Occipital lobe (tissue), 2 donors: ENCODE data around the gene EEIG1. TPM values are rescaled to one million over a fixed set of nuclear protein-coding genes. Genes with fewer than 3 reads are reported as not detected.

ENCODE experiments used
- DNase-seq: peaks from one replicate; lab custom pipeline; 2025; lab: John Stamatoyannopoulos, UW
- total RNA-seq: library from RNA; depleted of rRNA; stranded (reverse); fragments of >200 nt; gene quantifications from one replicate; pipeline ENCODE4 v1.2.3, GENCODE V29; 2014

The EEIG1 gene
- total RNA-seq, 1 donor from 2014 or later: 2.7 TPM

DNA sequence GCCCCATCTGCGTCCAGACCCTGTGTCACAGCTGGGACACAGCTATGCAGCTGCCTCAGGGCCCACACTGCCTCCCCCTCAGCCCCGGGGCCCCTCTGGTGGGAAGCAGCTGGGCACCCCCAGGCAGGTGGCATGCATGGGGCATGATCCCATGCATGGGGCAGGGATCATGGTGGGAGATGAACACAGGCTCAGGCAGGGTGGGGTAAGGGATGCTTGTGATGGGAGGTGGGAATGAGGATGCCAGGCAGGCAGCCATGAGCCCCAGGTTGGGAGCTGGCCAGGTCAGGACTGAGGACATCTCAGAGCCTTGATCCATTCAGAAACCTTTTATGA lies 19.7 kb downstream of the EEIG1 start:
- DNase-seq: no peak

GRCh38 chr9:127960410-127961154 lies 20.2 kb downstream of the EEIG1 start:
- DNase-seq: no peak

GRCh38 chr9:127959841-127960409 lies 20.9 kb downstream of the EEIG1 start:
- DNase-seq: no peak

GRCh38 chr9:127959398-127959797 lies 21.4 kb downstream of the EEIG1 start:
- no peak for DNase-seq

DNA sequence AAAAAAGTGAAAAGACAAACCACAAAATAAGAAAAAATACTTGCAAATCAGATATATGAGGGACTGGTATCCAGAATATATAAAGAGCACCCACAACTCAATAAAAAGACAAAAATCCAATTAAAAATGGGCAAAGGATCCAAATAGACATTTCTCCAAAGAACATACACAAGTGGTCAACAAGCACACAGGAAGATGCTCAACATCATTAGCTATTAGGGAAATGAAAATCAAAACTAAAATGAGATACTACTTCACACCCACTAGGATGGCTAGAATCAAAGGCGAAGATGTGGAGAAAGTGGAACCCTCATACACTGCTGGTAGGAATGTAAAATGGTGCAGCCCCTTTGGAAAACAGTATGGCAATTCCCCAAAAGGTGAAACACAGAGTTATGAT lies 22.1 kb downstream of the EEIG1 start:
- DNase-seq: no peak

- DNase-seq: peak; percentile 81
Observed at GRCh38 chr9:127955294-127956015, 25.3 kb downstream of the EEIG1 start.

- peak; percentile 76 for DNase-seq
Observed at GRCh38 chr9:127954831-127955293, 25.9 kb downstream of the EEIG1 start.

GRCh38 chr9:127953768-127954505 lies 26.9 kb downstream of the EEIG1 start:
- DNase-seq: no peak

GRCh38 chr9:127953154-127953553 lies 27.6 kb downstream of the EEIG1 start:
- no peak for DNase-seq

DNA sequence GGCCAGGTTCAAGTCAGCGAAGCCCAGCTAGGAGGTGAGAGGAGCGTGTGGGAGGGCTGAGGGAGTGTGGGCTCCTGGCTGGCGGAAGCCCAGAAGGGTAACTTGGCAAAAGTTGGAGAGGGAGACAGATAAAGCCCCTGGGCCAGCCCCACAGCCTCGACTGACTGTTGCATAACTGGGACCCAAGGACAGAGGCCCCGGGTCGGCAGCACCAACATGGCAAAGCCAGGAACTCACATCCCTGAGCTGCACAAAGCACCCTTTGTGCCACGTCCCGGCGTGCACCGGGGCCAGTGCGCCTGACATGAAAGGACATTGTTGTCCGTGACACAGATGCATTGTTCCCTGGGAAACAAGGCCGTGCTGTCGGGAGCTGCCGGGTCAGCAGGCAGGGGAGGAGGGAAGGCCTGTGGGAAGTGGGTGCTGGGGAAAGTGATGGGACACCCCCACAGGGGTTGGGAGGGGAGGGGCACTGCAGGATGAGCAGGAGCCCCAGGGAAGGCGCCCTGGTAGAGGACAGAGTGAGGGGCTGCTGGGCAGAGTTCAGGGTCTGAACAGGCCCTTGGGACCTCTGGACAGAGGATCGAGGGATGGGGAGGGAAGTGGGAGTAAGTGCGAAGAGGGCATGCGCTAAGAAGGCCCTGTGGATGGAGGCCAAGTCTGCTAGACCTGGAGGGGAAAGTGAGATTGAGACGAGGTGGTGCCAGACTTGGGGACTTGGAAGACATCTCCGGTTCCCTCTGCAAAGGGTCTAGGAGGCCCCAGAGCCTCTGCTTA lies 30.1 kb downstream of the EEIG1 start:
- peak; percentile 92 for DNase-seq

DNA sequence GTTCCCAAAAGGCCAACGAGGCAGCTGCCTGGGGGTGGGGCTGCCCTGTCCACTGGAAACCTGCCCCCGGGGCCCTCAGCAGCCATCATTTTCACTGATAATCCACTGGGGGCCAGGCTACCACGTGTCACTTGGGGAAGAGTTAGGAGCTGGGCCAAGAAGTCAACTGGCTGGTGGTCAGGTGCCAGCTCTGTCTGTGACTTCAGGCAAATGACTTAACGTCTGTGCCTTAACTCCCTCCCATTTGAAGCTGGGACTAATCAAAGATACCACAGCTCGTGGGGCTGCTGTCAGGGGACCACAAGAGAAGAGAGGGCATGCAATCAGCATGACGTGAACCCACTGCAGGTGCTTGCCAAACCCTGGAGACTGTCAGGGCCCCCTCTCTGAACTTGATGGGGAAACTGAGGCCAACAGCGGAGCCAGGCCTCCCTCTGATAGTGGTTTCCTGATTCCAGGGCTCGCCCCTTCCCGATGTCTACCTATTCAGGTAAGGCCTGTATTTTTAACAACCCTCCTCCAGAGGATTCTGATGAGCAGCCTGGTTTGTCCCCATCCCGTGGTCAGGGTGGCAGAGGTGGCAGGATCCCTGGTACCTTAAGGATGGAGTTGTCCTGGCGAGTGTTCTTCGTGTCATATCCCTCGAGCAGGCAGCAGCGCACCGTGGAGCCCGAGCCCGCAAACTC lies 30.8 kb downstream of the EEIG1 start:
- peak; percentile 31 for DNase-seq

DNA sequence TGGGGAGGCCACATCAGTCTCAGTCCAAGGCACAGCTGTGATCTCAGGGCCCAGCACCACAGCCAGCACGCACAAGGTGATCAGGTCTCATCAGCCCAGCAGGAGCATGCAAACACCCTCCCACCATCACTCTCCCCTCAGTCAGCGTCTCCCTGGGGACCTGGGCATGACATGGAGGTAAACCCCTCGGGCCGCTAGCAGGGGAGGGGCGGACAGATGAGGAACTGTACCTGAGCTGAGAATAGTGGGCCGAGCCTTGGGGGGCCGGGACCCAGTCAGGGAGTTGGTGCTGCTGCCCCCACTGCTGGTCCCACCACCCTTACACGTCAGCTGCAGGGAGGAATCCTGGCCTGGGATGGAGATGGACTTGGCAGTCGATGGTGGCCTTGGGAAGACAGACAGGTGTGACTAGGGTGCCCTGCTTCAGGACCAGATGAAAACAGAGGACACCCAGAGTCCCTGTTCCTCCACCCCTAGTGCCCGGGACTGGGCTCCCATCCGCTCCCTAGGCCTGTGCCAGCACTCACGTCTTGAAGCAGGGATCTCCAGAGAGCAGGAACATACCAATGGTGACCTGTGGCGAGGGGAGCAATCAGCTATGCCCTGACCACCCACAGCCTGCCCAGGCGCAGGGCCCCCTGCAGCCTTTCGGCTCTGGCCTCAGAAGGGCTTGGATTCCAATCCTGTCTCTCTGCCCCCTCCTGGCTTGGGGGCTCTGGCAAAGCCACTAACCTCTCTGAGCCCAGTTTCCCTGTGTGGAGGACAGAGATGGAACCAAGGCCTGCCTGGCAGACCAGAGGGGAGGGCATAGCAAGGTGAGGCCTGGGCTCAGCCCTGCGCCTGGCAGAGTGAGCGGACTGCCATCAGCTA lies 32.7 kb downstream of the EEIG1 start:
- DNase-seq: no peak

DNA sequence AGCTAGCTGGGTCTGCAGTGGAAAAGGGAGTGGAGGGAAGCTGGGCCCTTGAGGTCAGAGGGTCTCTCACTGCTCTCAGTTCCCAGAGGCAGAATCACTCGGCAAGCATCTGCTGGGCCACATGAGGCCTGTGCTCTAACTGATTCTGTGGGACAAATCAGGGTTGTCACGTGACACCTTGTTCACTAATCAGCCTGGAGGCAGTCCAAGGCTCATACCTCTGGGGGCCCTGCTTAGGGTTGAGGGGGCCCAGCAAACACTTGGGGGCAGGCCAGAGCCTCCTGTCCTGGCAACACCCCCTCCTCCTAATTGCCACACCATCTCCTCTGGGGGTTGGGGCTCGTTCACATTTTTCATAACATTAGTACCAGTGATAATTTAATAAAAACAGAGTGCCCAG lies 34.1 kb downstream of the EEIG1 start:
- no peak for DNase-seq

- no peak for DNase-seq
Observed at GRCh38 chr9:127945942-127946341, 34.8 kb downstream of the EEIG1 start.

DNA sequence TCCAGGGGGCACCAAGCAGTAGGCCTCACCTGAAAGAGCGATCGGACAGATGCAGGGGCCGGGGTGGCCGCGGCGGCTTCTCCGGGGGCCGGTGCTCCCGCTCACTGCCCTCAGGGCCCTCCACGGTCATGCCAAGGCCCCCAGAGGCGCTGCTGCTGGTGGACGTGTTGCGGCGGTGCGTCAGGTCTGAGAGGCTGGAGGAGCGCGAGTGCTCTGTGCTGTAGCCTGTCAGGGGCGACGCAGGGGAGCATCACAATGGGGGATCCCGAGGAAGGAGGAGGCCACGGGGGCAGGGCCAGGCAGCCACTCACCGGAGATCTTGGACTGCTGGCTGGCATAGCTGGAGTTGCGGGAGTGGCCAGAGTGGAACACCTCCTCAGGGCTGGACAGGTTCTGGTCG lies 35.5 kb downstream of the EEIG1 start:
- no peak for DNase-seq

DNA sequence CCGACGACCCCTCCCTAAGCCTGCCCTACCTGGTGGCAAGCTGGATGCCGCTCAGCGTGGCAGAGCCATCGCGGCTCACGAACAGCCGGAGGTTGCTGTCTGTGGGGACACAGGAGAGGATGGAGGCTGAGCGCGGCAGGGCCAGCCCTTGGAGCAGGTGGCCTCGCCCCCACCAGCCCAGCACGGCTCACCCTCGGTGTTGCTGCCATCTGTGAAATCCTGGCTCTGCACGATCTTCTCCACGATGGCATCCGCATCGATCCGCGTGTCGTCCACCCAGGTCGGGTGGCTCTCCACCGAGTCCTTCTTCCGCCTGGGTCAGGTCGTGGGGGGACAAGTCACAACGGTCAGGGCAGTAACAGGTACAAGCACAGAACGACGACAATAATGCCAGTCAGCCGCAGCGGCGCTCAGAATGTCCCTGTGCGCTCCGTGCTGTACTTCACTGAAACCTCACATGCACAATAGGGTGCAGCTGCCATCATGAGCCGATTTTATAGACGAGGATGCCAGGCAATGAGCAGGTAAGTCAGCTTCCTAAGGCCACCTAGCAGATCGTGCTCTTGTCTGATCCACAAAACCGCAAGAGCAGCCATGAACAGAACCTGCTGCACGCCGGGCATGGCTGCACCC lies 36.1 kb downstream of the EEIG1 start:
- DNase-seq: no peak

DNA sequence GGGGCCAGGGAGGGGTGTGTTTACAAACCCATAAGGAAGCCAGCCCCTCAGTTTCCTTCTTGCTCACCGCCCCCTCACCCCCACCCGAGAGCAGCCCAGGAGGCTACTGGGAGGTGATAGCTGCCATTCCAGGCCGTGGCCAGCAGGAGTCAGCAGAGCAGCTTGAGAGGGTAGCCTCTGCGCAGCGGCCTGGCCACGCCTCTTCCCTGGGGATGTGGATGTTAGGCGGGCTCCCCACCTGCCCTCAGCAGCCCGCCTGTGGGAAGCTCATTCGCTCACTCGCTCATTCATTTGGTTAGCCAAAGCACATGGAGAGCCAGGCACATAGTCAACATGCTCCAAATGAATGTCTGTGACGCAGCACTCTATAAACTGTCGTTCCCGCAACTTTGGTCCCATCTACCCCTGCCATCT lies 37.1 kb downstream of the EEIG1 start:
- peak; percentile 79 for DNase-seq

- no peak for DNase-seq
Observed at GRCh38 chr9:127943011-127943662, 37.7 kb downstream of the EEIG1 start.
